ENCODE measurements around the gene BCOR.

- TF ChIP-seq CTCF (IDR thresholded peaks at IDR 0.05) (no peak), POLR2A (IDR thresholded peaks at IDR 0.05) (no peak)
Observed at GRCh38 chrX:40043895-40044294, 53.9 kb downstream of the BCOR start.
